Stomach (tissue), 4 donors: ENCODE results near the gene ARID1B.

ENCODE experiments used
- POLR2A ChIP-seq, 4 donors: fragments of 450-650 bp; IDR thresholded peaks; one replicate each; pipeline ENCODE4 v1.6.1; 2016; ENCODE audit warnings: antibody characterized with exemption in 4 of 4, control low read depth in 2 of 4, mild to moderate bottlenecking in 1 of 4, moderate library complexity in 1 of 4
- POLR2AphosphoS5 ChIP-seq, 3 donors: sonication (generic); formaldehyde crosslinking; IDR thresholded peaks; one replicate each; pipeline ENCODE4 v1.6.1; 2016; ENCODE audit warnings: antibody characterized with exemption in 3 of 3
- TF ChIP-seq, protein P1 (sequence below), 7 experiments: fragments of 450-650 bp in 4 of 7; fragments of 200-600 bp in 3 of 7; sonication (generic) in 3 of 7; IDR thresholded peaks; one replicate each; pipeline ENCODE4 v1.5.1; 2016 to 2019; ENCODE audit warnings: antibody characterized with exemption in 7 of 7, control low read depth in 2 of 7, mild to moderate bottlenecking in 1 of 7

- TF ChIP-seq, protein P1, sequence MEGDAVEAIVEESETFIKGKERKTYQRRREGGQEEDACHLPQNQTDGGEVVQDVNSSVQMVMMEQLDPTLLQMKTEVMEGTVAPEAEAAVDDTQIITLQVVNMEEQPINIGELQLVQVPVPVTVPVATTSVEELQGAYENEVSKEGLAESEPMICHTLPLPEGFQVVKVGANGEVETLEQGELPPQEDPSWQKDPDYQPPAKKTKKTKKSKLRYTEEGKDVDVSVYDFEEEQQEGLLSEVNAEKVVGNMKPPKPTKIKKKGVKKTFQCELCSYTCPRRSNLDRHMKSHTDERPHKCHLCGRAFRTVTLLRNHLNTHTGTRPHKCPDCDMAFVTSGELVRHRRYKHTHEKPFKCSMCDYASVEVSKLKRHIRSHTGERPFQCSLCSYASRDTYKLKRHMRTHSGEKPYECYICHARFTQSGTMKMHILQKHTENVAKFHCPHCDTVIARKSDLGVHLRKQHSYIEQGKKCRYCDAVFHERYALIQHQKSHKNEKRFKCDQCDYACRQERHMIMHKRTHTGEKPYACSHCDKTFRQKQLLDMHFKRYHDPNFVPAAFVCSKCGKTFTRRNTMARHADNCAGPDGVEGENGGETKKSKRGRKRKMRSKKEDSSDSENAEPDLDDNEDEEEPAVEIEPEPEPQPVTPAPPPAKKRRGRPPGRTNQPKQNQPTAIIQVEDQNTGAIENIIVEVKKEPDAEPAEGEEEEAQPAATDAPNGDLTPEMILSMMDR (IDR thresholded peaks at IDR 0.05): no peak
- TF ChIP-seq POLR2A (IDR thresholded peaks at IDR 0.05): no peak
- TF ChIP-seq POLR2AphosphoS5 (IDR thresholded peaks at IDR 0.05): no peak
Measured at GRCh38 chr6:156757849-156758248, 19.3 kb upstream of the ARID1B start.
